HG03175 (cell line): ENCODE measurements around the gene PEPD.
"Not testable (repeated sequence)": the region's sequence is repeated elsewhere in the genome, so short reads cannot be mapped to it uniquely, and the experiment has no call there.

Experiments
- ATAC-seq: cut with Tn5 transposase; IDR thresholded peaks from one replicate; pipeline ENCODE4 v1.9.1; 2021; ENCODE audit warnings: mild to moderate bottlenecking, moderate library complexity; ENCODE audit not compliant: unreplicated experiment

PEPD gene

DNA sequence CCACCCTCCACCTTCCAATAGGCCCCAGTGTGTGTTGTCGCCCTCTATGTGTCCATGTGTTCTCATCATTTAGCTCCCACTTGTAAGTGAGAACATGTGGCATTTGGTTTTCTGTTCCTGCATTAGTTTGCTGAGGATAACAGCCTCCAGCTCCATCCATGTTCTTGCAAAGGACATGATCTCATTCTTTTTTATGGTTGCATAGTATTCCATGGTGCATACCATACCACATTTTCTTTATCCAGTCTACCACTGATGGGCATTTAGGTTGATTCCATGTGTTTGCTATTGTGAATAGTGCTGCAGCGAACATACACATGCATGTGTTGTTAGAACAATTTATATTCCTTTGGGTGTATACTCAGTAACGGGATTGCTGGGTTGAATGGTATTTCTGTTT lies 42.0 kb downstream of the PEPD start:
- ATAC-seq = not testable (repeated sequence)

DNA sequence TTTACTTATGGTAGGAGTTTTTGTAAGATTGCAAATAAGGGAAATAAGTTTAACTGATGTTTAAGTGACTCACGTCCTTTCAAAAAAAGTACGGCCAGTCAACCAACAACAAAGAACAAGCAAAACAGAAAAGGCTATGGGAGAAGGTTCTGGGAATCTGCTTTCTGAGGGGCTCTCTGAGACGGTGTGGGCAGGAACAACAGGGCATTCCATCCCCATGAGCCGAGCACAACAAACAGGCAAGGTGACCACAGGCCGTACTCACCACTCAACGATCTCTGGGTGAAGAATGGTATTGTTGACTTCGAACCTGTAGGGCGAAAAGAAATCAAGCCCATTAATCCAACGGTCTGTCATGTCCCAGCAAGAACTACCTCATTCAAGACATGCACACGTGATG lies 43.8 kb downstream of the PEPD start:
- ATAC-seq = no peak

DNA sequence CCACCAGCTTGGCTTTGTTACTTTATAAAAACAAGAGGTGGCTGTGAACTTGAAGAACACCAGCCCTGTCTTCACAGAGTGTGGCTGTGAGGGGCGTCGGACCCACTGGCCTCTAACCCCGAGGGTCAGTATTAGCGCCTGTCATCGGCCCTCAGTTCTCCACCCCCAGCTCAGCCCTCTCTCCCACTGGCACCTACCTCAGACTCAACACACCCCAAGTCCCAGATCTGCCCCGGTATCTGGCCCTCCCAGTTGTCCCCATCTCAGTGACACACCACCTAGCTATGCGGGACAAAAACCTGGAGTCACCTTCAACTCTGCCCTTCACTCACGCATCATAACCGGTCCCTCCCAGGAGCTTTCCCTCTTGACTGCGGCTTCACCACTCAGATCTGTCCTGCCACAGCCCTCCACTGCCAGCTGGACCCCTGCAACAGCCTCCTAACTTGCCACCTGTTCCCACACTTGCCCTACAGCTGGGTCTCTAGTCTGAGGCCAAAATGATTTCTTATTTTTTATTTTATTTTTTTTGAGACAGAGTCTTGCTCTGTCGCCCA lies 45.4 kb downstream of the PEPD start:
- ATAC-seq = no peak

DNA sequence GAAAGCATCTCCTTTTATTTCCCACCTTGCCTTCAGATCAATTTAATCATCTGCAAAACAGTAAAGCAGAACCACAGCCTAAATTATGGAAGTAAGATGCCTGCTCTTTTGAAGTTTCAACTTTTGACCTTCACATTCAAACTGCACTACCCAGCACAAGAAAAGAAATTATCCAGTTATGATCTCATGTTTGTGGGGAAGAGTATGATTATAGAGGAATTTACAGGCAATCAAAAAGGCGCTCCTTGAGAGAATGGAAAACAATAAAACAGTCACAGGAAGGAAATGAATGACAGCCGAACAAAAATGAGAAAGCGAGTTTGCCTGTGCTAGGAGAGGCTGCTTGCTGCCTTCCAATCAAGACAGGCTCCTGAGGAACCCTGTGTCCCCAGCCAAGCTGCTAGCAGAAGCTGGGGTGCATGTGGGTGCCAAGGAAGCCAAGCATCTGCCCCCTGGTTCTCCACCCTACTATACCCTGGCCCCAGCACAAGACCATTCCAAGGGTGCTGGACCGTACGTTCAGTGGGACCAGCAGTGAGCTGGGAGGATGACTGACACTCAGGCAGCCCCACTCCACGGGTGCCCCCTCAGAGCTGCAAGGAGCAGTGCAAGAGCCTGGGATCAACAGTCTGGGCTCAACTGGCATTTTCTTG lies 47.8 kb downstream of the PEPD start:
- ATAC-seq = no peak

DNA sequence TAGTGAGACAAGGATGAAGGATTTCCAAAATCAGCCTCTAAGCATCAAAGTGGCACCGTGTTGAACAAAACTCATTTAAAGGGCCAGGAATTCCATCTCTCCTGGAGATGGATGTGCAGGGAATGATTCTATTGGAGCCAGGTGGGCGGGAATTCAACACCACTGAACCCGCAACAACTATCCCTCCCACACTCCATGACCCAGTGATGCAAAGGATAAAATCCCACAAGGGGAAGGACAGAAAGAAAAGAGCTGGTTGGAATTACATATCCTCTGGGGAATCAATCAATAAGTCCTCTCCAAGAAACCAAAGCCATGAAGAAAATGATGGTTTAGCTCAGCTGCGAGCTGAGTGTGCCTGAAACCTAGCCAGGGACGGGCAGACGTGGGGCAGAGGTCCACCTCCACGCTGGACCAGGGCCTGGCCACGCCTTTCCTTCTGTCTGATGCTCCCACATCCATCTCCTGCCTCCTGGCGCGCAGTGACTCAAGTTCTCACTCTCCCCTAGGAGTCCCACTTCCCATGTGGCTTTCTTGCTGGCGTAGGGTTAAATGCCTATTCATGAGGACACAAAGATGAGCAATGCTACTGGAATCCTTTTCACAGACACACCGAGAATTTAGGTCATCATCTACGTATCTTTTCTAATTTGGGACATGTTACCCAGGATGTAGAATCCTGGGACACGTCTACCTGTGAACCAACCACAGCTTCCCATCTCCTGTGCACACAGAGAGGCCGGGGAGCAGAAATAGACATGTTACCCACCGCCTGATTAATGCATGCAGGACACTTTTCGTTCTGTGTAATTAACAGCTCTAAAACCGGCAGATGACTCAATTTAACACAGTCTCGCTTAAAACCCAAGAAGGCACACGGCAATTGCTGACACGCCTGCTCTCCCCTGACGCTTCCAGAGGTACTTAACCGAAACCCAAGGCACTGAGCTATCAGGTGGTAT lies 48.6 kb downstream of the PEPD start:
- ATAC-seq = no peak

- ATAC-seq = no peak
These were observed 49.4 kb downstream of the PEPD start for GRCh38 chr19:33472226-33472625.

DNA sequence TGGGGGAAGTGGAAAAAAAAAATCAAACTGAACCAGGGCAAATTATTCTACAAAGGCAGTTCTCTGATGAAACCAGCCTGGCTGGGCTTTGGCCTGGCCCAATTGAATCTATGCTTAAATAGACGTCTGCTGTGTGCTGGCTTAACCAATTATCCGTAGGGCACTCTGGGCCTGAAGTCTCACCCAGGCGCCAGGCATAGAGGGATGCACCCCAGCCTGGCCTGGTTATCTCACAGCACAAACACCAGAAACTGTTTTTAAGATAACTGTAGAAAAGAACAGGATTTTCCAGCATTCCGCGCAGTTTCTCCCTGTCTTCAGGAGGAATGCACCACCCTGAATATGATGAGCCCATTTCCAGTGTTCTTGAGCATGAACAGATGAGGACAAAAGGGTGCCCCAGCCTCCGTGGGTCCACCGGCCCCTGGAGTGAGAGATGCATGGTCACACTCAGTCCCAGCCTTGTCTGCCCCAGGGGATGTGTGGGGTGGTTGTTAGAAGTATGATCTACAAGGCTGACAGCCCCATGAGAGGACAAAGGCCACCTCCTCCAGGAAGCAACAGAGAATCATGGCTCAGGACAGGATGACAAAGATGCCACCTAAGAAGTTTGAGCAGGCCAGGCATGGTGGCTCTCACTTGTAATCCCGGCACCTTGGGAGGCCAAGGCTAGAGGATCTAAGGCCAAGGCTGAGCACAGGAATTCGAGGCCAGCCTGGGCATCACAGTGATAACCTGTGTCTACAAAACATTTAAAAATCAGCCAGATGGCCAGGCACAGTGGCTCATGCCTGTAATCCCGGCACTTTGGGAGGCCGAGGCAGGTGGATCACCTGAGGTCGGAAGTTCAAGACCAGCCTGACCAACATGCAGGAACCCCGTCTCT lies 50.2 kb downstream of the PEPD start:
- ATAC-seq = no peak

GRCh38 chr19:33470686-33471085 lies 50.9 kb downstream of the PEPD start:
- no peak for ATAC-seq

GRCh38 chr19:33470040-33470330 lies 51.6 kb downstream of the PEPD start:
- no peak for ATAC-seq

- ATAC-seq = no peak
These were observed 52.2 kb downstream of the PEPD start for GRCh38 chr19:33469171-33470039.

- no peak for ATAC-seq
These were observed 53.0 kb downstream of the PEPD start for GRCh38 chr19:33468361-33469170.

- no peak for ATAC-seq
These were observed 53.7 kb downstream of the PEPD start for GRCh38 chr19:33467851-33468250.

- no peak for ATAC-seq
These were observed 55.8 kb downstream of the PEPD start for GRCh38 chr19:33465834-33466233.

DNA sequence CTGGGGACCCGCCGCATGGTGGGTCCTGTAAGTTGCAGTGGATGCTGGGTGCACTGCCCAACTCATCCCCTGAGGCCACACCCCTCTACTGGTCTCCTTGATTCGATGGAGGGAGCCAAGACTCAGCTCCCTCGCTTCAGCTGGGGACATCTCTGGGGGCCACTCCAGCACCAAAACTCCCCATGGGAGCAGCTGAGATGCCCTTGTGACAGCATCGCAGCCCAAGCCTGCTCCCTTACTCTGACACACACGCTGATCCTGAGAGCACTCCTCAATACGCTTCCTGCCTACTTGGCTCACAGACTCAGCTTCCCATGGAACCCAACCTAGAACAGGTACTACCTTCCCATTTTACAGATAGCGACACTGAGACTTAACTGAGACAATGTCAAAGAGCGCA lies 56.2 kb downstream of the PEPD start:
- no peak for ATAC-seq

- no peak for ATAC-seq
These were observed 56.9 kb downstream of the PEPD start for GRCh38 chr19:33464733-33465115.

- no peak for ATAC-seq
These were observed 57.4 kb downstream of the PEPD start for GRCh38 chr19:33464010-33464732.

- ATAC-seq = no peak
These were observed 58.4 kb downstream of the PEPD start for GRCh38 chr19:33463199-33463598.

GRCh38 chr19:33462112-33462791 lies 59.3 kb downstream of the PEPD start:
- ATAC-seq = no peak
